Adrenal gland (tissue), 5 donors: ENCODE data around the gene EIF4G2.

Experiments used
- POLR2A ChIP-seq, 2 donors: fragments of 450-650 bp; IDR thresholded peaks; one replicate each; pipeline ENCODE4 v1.6.1; 2017; ENCODE audit warnings: antibody characterized with exemption in 2 of 2, mild to moderate bottlenecking in 2 of 2, moderate library complexity in 1 of 2
- TF ChIP-seq, protein P1 (sequence below), 6 experiments: fragments of 450-650 bp in 4 of 6; fragments of 200-600 bp in 2 of 6; sonication (generic) in 1 of 6; IDR thresholded peaks; 1 replicate in 5 of 6; 2 replicates in 1 of 6; pipeline versions ENCODE4 v1.5.1 to v1.8.0; 2016 to 2021; ENCODE audit warnings: antibody characterized with exemption in 6 of 6, mild to moderate bottlenecking in 2 of 6, moderate library complexity in 1 of 6
- donor health status: DM: no; HTN: no; CAD: no.

DNA sequence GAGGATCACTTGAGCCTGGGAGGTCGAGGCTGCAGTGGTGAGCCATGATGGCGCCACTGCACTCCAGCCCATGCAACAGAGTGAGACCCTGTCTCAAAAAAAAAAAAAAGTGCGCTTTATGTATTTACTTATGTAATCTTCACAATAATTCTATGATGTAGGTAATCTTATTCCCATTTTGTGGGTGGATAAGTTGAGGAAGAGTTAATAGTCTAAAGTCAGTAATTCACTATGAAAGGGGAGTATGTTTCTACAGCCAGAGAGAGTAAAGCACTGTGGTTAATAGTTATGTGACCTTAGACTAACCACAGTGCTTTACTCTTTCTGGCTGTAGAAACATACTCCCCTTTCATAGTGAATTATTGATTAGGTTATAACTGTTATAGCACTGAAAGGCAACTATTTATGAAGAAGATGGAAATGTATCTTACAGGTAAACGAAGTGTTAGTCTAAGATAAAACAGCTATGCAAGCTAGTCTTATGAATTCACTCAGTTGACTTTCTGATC is 45.8 kb downstream of the EIF4G2 start:
- TF ChIP-seq, protein P1, sequence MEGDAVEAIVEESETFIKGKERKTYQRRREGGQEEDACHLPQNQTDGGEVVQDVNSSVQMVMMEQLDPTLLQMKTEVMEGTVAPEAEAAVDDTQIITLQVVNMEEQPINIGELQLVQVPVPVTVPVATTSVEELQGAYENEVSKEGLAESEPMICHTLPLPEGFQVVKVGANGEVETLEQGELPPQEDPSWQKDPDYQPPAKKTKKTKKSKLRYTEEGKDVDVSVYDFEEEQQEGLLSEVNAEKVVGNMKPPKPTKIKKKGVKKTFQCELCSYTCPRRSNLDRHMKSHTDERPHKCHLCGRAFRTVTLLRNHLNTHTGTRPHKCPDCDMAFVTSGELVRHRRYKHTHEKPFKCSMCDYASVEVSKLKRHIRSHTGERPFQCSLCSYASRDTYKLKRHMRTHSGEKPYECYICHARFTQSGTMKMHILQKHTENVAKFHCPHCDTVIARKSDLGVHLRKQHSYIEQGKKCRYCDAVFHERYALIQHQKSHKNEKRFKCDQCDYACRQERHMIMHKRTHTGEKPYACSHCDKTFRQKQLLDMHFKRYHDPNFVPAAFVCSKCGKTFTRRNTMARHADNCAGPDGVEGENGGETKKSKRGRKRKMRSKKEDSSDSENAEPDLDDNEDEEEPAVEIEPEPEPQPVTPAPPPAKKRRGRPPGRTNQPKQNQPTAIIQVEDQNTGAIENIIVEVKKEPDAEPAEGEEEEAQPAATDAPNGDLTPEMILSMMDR (IDR thresholded peaks at IDR 0.05): no peak
- no peak for TF ChIP-seq POLR2A (IDR thresholded peaks at IDR 0.05)
